IMR-90 (cell line): ENCODE results near the gene LTF. TPM values are rescaled to one million over a fixed set of nuclear protein-coding genes. Genes with fewer than 3 reads are reported as not detected.

Source experiments
- ATAC-seq: fragments of 200-7000 bp; cut with Tn5 transposase; 2 replicates; pipeline ENCODE4 v1.9.1; 2020; ENCODE audit warnings: low read depth, mild to moderate bottlenecking, moderate library complexity
- BruUV-seq: library from RNA; stranded (reverse); fragments of 400-500 nt; replicated peaks from 2 replicates; lab custom pipeline; 2021; lab: Mats Ljungman, UMichigan
- CTCF ChIA-PET: fragments of 300-600 bp; formaldehyde crosslinking; extraction: SDS; loops from one replicate; lab custom pipeline; 2021; ENCODE audit warnings: antibody characterized with exemption; lab: Yijun Ruan, JAX
- POLR2A ChIA-PET: fragments of 300-600 bp; sonication (Branson Sonifier 250); formaldehyde crosslinking; loops from one replicate; lab custom pipeline; 2022; ENCODE audit warnings: antibody characterized with exemption; ENCODE audit not compliant: unreplicated experiment; lab: Charles Lee
- DNase-seq: peaks from one replicate; pipeline ENCODE4 v3.0.0; 2013
- H2AFZ ChIP-seq: replicated peaks from 2 replicates; pipeline ENCODE3; 2013; ENCODE audit warnings: low read length, mild to moderate bottlenecking; ENCODE audit not compliant: poor library complexity
- H2AK5ac ChIP-seq: 2 replicates; pipeline ENCODE4 v1.6.1; 2013; ENCODE audit warnings: low read depth, low read length, inconsistent platforms
- H2AK9ac ChIP-seq: replicated peaks from 2 replicates; pipeline ENCODE3; 2013; ENCODE audit warnings: mild to moderate bottlenecking, low read depth, low read length, moderate library complexity; ENCODE audit not compliant: poor library complexity
- H2BK120ac ChIP-seq: 2 replicates; pipeline ENCODE4 v1.6.1; 2013; ENCODE audit warnings: low read depth, low read length, inconsistent platforms
- H2BK15ac ChIP-seq: 3 replicates; pipeline ENCODE4 v1.6.1; 2013; ENCODE audit warnings: low read depth, low read length, inconsistent platforms
- H2BK20ac ChIP-seq: 2 replicates; pipeline ENCODE4 v1.6.1; 2013; ENCODE audit warnings: low read depth, mild to moderate bottlenecking, inconsistent platforms, low read length, moderate library complexity
- H2BK5ac ChIP-seq: 2 replicates; pipeline ENCODE4 v1.6.1; 2013; ENCODE audit warnings: mild to moderate bottlenecking, low read depth, low read length, inconsistent platforms; ENCODE audit not compliant: poor library complexity, severe bottlenecking
- H3K14ac ChIP-seq: replicated peaks from 2 replicates; pipeline ENCODE4 v1.6.1; 2013; ENCODE audit warnings: low read depth, low read length, inconsistent platforms
- H3K18ac ChIP-seq: 2 replicates; pipeline ENCODE4 v1.6.1; 2013; ENCODE audit warnings: low read depth, low read length, control low read depth
- H3K23ac ChIP-seq: 2 replicates; pipeline ENCODE4 v1.6.1; 2013; ENCODE audit warnings: low read depth, low read length, inconsistent platforms
- H3K27ac ChIP-seq: 2 replicates; pipeline ENCODE4 v1.5.1; 2013; ENCODE audit warnings: mild to moderate bottlenecking, control low read depth, low read length; ENCODE audit not compliant: insufficient read depth
- H3K27me3 ChIP-seq: 2 replicates; pipeline ENCODE4 v1.6.1; 2013; ENCODE audit warnings: low read length; ENCODE audit not compliant: control insufficient read depth, insufficient read depth
- H3K36me3 ChIP-seq: 2 replicates; pipeline ENCODE4 v1.6.1; 2013; ENCODE audit warnings: low read length, mixed read lengths; ENCODE audit not compliant: control insufficient read depth, insufficient read depth
- H3K4ac ChIP-seq: 2 replicates; pipeline ENCODE4 v1.6.1; 2013; ENCODE audit warnings: low read depth, low read length, inconsistent platforms
- H3K4me1 ChIP-seq: 2 replicates; pipeline ENCODE4 v1.6.1; 2013; ENCODE audit warnings: low read length, mixed read lengths; ENCODE audit not compliant: control insufficient read depth, insufficient read depth
- H3K4me2 ChIP-seq: 2 replicates; pipeline ENCODE4 v1.6.1; 2013; ENCODE audit warnings: low read depth, mild to moderate bottlenecking, control low read depth, low read length, moderate library complexity
- H3K4me3 ChIP-seq: 2 replicates; pipeline ENCODE4 v1.5.1; 2013; ENCODE audit warnings: low read depth, mild to moderate bottlenecking, control low read depth, low read length, moderate library complexity; ENCODE audit not compliant: insufficient read depth
- H3K56ac ChIP-seq: 2 replicates; pipeline ENCODE4 v1.6.1; 2013; ENCODE audit warnings: low read length, inconsistent platforms; ENCODE audit not compliant: insufficient read depth; ENCODE audit errors: extremely low read depth
- H3K79me1 ChIP-seq, 2 experiments: 2 replicates each; pipeline ENCODE4 v1.6.1; 2013; ENCODE audit warnings: low read length in 2 of 2, inconsistent platforms in 1 of 2, low read depth in 1 of 2
- H3K9ac ChIP-seq: 2 replicates; pipeline ENCODE4 v1.6.1; 2013; ENCODE audit warnings: low read depth, low read length, control low read depth
- H3K9me1 ChIP-seq: 2 replicates; pipeline ENCODE4 v1.6.1; 2013; ENCODE audit warnings: low read length, inconsistent platforms; ENCODE audit not compliant: insufficient read depth
- H3K9me3 ChIP-seq: 2 replicates; pipeline ENCODE4 v1.6.1; 2013; ENCODE audit warnings: low read length; ENCODE audit not compliant: control insufficient read depth, insufficient read depth
- H4K20me1 ChIP-seq: 2 replicates; pipeline ENCODE4 v1.6.1; 2013; ENCODE audit warnings: low read length, inconsistent platforms; ENCODE audit not compliant: insufficient read depth
- H4K5ac ChIP-seq: 2 replicates; pipeline ENCODE4 v1.6.1; 2013; ENCODE audit warnings: mild to moderate bottlenecking, low read depth, low read length, control low read depth
- H4K8ac ChIP-seq, 2 experiments: 2 replicates each; pipeline ENCODE4 v1.6.1; 2013; ENCODE audit warnings: low read depth in 2 of 2, low read length in 2 of 2, control low read depth in 1 of 2, inconsistent platforms in 1 of 2
- H4K91ac ChIP-seq: 2 replicates; pipeline ENCODE4 v1.6.1; 2013; ENCODE audit warnings: low read depth, low read length, inconsistent platforms; ENCODE audit not compliant: insufficient read depth
- BHLHE40 ChIP-seq: fragments of 150-350 bp; IDR thresholded peaks from 2 replicates; pipeline ENCODE4 v1.6.1; 2016; ENCODE audit warnings: mild to moderate bottlenecking, low read depth, low read length
- CEBPB ChIP-seq: IDR thresholded peaks from 2 replicates; pipeline ENCODE4 v1.6.1; 2012; ENCODE audit warnings: low read depth, low read length, improper control_type of control experiment
- CHD1 ChIP-seq: IDR thresholded peaks from 2 replicates; pipeline ENCODE4 v1.6.1; 2012; ENCODE audit warnings: low read depth, low read length, improper control_type of control experiment
- CTCF ChIP-seq: conservative IDR thresholded peaks from 2 replicates; pipeline ENCODE4 v1.5.1; 2012; ENCODE audit warnings: mild to moderate bottlenecking, low read depth, low read length, improper control_type of control experiment
- FOS ChIP-seq: fragments of 150-350 bp; IDR thresholded peaks from 2 replicates; pipeline ENCODE4 v1.6.1; 2016; ENCODE audit warnings: low read depth, low read length
- MAFK ChIP-seq: IDR thresholded peaks from 2 replicates; pipeline ENCODE4 v1.6.1; 2012; ENCODE audit warnings: low read depth, low read length, improper control_type of control experiment
- MAZ ChIP-seq: IDR thresholded peaks from 2 replicates; pipeline ENCODE4 v1.6.1; 2012; ENCODE audit warnings: low read depth, mild to moderate bottlenecking, low read length, improper control_type of control experiment, moderate library complexity, borderline replicate concordance
- MXI1 ChIP-seq: IDR thresholded peaks from 2 replicates; pipeline ENCODE4 v1.6.1; 2012; ENCODE audit warnings: low read depth, mild to moderate bottlenecking, low read length, moderate library complexity, borderline replicate concordance
- NFE2L2 ChIP-seq: fragments of 150-350 bp; IDR thresholded peaks from 2 replicates; pipeline ENCODE4 v1.6.1; 2016; ENCODE audit warnings: low read depth, mild to moderate bottlenecking, low read length
- RAD21 ChIP-seq: IDR thresholded peaks from 2 replicates; pipeline ENCODE4 v1.6.1; 2012; ENCODE audit warnings: low read length, improper control_type of control experiment
- RCOR1 ChIP-seq: IDR thresholded peaks from 2 replicates; pipeline ENCODE4 v1.6.1; 2012; ENCODE audit warnings: mild to moderate bottlenecking, low read length, improper control_type of control experiment; ENCODE audit not compliant: insufficient replicate concordance
- RFX5 ChIP-seq: IDR thresholded peaks from 2 replicates; pipeline ENCODE4 v1.8.0; 2012; ENCODE audit warnings: low read depth, mild to moderate bottlenecking, low read length, moderate library complexity
- SMC3 ChIP-seq: fragments of 150-350 bp; IDR thresholded peaks from 2 replicates; pipeline ENCODE4 v1.6.1; 2016; ENCODE audit warnings: low read depth, mild to moderate bottlenecking, antibody characterized with exemption, low read length, moderate library complexity
- WGBS, 2 experiments: methylation state at CpG; one replicate each; pipeline versions ENCODE4 v1.1.5 to v1.1.7; 2013; ENCODE audit warnings: missing lambda C conversion rate in 2 of 2; ENCODE audit not compliant: insufficient read length in 1 of 2; ENCODE audit errors: extremely low coverage in 2 of 2; 5-methylcytosine and 5-hydroxymethylcytosine counted together
- dilution Hi-C: fragments of 300-500 bp; cut with HindIII; formaldehyde crosslinking; loops from one replicate; pipeline ENCODE4 v1.14.3; 2018; ENCODE audit warnings: low sequenced_read_pairs; ENCODE audit not compliant: unreplicated experiment
- in situ Hi-C: fragments of 300-500 bp; cut with MboI; formaldehyde crosslinking; loops from 3 replicates; pipeline ENCODE4 v1.14.3; 2019; ENCODE audit warnings: low sequenced_read_pairs, inconsistent platforms, mixed read lengths
- intact Hi-C: fragments of 100-400 bp; cut with micrococcal nuclease; formaldehyde crosslinking; loops from 2 replicates; pipeline ENCODE4 v1.10.0; 2022
- polyA plus RNA-seq, 3 experiments: library from polyadenylated mRNA; depleted of rRNA; stranded (reverse); fragments of >200 nt; gene quantifications; 2 replicates each; pipeline ENCODE4 v1.2.3, GENCODE V29; 2012; ENCODE audit warnings: low replicate concordance in 1 of 3
- total RNA-seq: library from RNA; depleted of rRNA; stranded (reverse); fragments of >200 nt; gene quantifications from 2 replicates; pipeline ENCODE4 v1.2.3, GENCODE V29; 2012
- TF ChIP-seq, protein P1 (sequence below): fragments of 150-350 bp; IDR thresholded peaks from 2 replicates; pipeline ENCODE4 v1.6.1; 2016; ENCODE audit warnings: low read depth, mild to moderate bottlenecking, low read length, moderate library complexity, borderline replicate concordance

LTF gene
- total and polyA plus RNA-seq, 2 of the 4 experiments (the other 2 are of a cell fraction), result not detected

DNA sequence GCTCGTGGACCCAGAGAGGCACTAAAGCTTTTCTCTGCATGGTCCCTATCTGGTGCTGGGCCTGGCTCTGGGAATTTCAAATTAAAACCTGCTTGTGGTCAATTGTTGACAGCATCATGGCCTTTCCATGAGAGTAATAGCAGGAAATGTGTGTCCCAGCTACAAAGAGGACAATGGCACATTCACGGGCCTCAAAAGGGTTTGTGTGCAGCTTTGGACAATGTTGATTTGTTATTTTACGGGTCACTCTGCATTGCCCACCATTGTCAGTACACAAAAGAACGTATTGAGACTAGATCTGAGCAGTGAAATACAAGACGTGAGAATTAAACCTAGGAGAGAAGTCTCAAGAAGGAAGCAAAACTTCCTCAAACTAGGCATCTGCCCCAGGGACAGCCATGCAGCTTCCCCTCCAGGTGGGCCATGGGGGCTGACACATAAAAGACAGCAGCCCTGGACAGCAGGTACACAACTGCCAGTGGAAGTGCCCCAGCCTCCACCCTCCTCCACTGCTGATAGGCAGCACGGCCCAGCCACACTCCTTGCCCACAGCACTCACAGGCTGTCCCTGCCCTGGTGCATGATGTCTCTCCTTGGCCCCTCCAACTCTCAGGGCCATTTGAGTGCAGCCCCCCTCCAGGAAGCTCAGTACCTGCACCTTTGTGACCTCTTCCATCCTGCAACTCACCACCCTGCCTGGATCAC lies 15.9 kb upstream of the LTF start (continued):
- TF ChIP-seq RAD21, result no peak

GRCh38 chr3:46479696-46480095 lies 15.0 kb upstream of the LTF start:
- H2AK9ac ChIP-seq, result no peak overlapping the region
- no peak overlapping the region for H3K4me2 ChIP-seq
- no peak overlapping the region for H3K27ac ChIP-seq
- peaks cover 10% of the 10 kb centered on the region for H3K9me1 ChIP-seq
- no peak overlapping the region for H3K4me3 ChIP-seq
- in situ Hi-C loops, result loop anchor here (25.0 kb wide), 1 partner anchor 408 kb away; the partner anchor contains the start of gene PTH1R
- H3K18ac ChIP-seq, result no peak overlapping the region
- H2AFZ ChIP-seq, result no peak overlapping the region
- 0 out of 2 replicates have a peak overlapping the region, but pooled peaks have one; percentile 2 for H4K91ac ChIP-seq
- peaks cover 9% of the 10 kb centered on the region for H3K9me3 ChIP-seq
- no CpG with 5 or more reads among the region's 5 CpGs for WGBS, 2 experiments
- peak overlapping the region; percentile 40 for H2BK20ac ChIP-seq
- H4K8ac ChIP-seq, result no peak overlapping the region
- ATAC-seq (peak; percentile 50; the same call in 1 of the 2 replicates), DNase-seq (peak; percentile 28)
- ChIA-PET CTCF (no interaction called here), POLR2A (interaction anchor here (0.6 kb wide), 1 partner anchor 150 kb away, joined by 3 read pairs; no protein-coding TSS in a partner anchor)
- peak overlapping the region; percentile 39 for H2BK120ac ChIP-seq
- no peak overlapping the region for H2BK15ac ChIP-seq
- H3K4me1 ChIP-seq, result peaks cover 4% of the 10 kb centered on the region; the same call in 1 of the 2 replicates
- intact Hi-C loops, result no loop called here
- no peak overlapping the region for H2AK5ac ChIP-seq
- no peaks in the 10 kb centered on the region for H3K79me1 ChIP-seq
- H3K23ac ChIP-seq, result no peak overlapping the region
- H3K56ac ChIP-seq, result no peak overlapping the region
- dilution Hi-C loops, result no loop called here
- H3K27me3 ChIP-seq, result peaks cover 15% of the 10 kb centered on the region
- 0 out of 2 replicates have a peak overlapping the region, but pooled peaks have one; percentile 12 for H3K4ac ChIP-seq
- no TSS peak for BruUV-seq
- no peak overlapping the region for H3K9ac ChIP-seq
- H3K14ac ChIP-seq, result no peak overlapping the region
- H2BK5ac ChIP-seq, result no peak overlapping the region
- no peaks in the 10 kb centered on the region for H4K20me1 ChIP-seq
- no peaks in the 10 kb centered on the region for H3K36me3 ChIP-seq
- no peak overlapping the region for H4K5ac ChIP-seq
- TF ChIP-seq RAD21, result no peak
- TF ChIP-seq FOS, result no peak
- no peak for TF ChIP-seq MAZ
- no peak for TF ChIP-seq NFE2L2
- no peak for TF ChIP-seq RFX5
- TF ChIP-seq RCOR1, result no peak
- TF ChIP-seq CEBPB, result no peak
- no peak for TF ChIP-seq MAFK
- no peak for TF ChIP-seq CTCF
- TF ChIP-seq BHLHE40, result no peak
- TF ChIP-seq CHD1, result no peak
- TF ChIP-seq MXI1, result no peak
- TF ChIP-seq, protein P1, sequence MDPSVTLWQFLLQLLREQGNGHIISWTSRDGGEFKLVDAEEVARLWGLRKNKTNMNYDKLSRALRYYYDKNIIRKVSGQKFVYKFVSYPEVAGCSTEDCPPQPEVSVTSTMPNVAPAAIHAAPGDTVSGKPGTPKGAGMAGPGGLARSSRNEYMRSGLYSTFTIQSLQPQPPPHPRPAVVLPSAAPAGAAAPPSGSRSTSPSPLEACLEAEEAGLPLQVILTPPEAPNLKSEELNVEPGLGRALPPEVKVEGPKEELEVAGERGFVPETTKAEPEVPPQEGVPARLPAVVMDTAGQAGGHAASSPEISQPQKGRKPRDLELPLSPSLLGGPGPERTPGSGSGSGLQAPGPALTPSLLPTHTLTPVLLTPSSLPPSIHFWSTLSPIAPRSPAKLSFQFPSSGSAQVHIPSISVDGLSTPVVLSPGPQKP, result no peak
- no peak for TF ChIP-seq SMC3
